Kidney (tissue), 14 donors: ENCODE results near the gene TMEM125. TPM values are rescaled to one million over a fixed set of nuclear protein-coding genes. Genes with fewer than 3 reads are reported as not detected.

ENCODE experiments used
- DNase-seq, 5 donors: peaks; one replicate each; pipeline ENCODE4 v3.0.0-alpha.2; 2013 to 2020
- FAIRE-seq: peaks from 2 replicates; lab custom pipeline; 2012; peaks lifted over from hg19 to GRCh38; lab: Jason Lieb, UNC
- H3K27ac ChIP-seq, 2 donors: one replicate each; pipeline ENCODE4 v1.7.0; 2013; ENCODE audit warnings: low read depth in 2 of 2, low read length in 2 of 2, inconsistent platforms in 1 of 2
- H3K27me3 ChIP-seq: one replicate; pipeline ENCODE4 v1.7.1; 2013; ENCODE audit warnings: low read length, inconsistent platforms; ENCODE audit not compliant: control insufficient read depth, insufficient read depth
- H3K36me3 ChIP-seq, 3 donors: one replicate each; pipeline versions ENCODE4 v1.7.0 to v1.7.1; 2013; ENCODE audit warnings: low read length in 3 of 3, control low read depth in 1 of 3, inconsistent platforms in 1 of 3; ENCODE audit not compliant: insufficient read depth in 3 of 3, control insufficient read depth in 2 of 3
- H3K4me1 ChIP-seq, 3 donors: one replicate each; pipeline versions ENCODE4 v1.7.0 to v1.7.1; 2013; ENCODE audit warnings: low read length in 3 of 3, inconsistent platforms in 1 of 3, low read depth in 1 of 3; ENCODE audit not compliant: control insufficient read depth in 2 of 3, insufficient read depth in 2 of 3
- H3K4me3 ChIP-seq, 3 donors: one replicate each; pipeline versions ENCODE4 v1.7.0 to v1.8.1; 2013; ENCODE audit warnings: low read length in 3 of 3, control low read depth in 1 of 3, inconsistent platforms in 1 of 3
- H3K9ac ChIP-seq, 3 donors: one replicate each; pipeline versions ENCODE4 v1.7.0 to v1.7.1; 2013; ENCODE audit warnings: low read length in 3 of 3, control low read depth in 1 of 3, inconsistent platforms in 1 of 3
- H3K9me3 ChIP-seq, 3 donors: one replicate each; pipeline versions ENCODE4 v1.7.0 to v1.7.1; 2013; ENCODE audit warnings: low read length in 3 of 3, control low read depth in 1 of 3, inconsistent platforms in 1 of 3; ENCODE audit not compliant: control insufficient read depth in 2 of 3, insufficient read depth in 1 of 3
- CTCF ChIP-seq: IDR thresholded peaks from 3 replicates; pipeline ENCODE4 v1.5.1; 2012; ENCODE audit warnings: mild to moderate bottlenecking, moderate library complexity, borderline replicate concordance; ENCODE audit not compliant: insufficient read depth; ENCODE audit errors: extremely low read depth
- intact Hi-C: fragments of 100-400 bp; cut with DNase I; formaldehyde crosslinking; loops from one replicate; pipeline ENCODE4 v1.11.1; 2022
- polyA plus RNA-seq: library from polyadenylated mRNA; stranded (reverse); fragments of 350-450 nt; fragmentation: Illumina TruSeq; extraction: RNeasy Lipid Tissue Mini Kit (QIAGEN cat#74804); gene quantifications from one replicate; pipeline ENCODE4 v1.2.3, GENCODE V29; 2014; ENCODE audit warnings: low read depth, low replicate concordance; ENCODE audit not compliant: insufficient read depth
- total RNA-seq: library from RNA; stranded (reverse); fragmentation: NEBNext Ultra II Directional; extraction: Animal tissue kit (Norgen Biotek cat#: 25700); gene quantifications from one replicate; pipeline ENCODE4 v1.2.1, GENCODE V29; 2021
- donor health status: control.
- donor health status: control.
- donor health status: control.
- donor health status: control.
- donor health status: control.
- donor health status: DM: yes; HTN: yes; CAD: no.
- donor health status: Normal renal cell carcinoma (clear cell type).

The TMEM125 gene
- total and polyA plus RNA-seq, 2 donors from 2014 or later, result 17.5 to 22.0 TPM

GRCh38 chr1:43253876-43254275, 15.9 kb upstream of the TMEM125 start:
- Histone ChIP-seq H3K9me3 (no peaks in the 10 kb centered on the region), H3K4me3 (no peak overlapping the region), H3K9ac (no peak overlapping the region), H3K27ac (no peak overlapping the region), H3K27me3 (no peaks in the 10 kb centered on the region), H3K4me1 (peaks cover 0 to 6% (median 5%) of the 10 kb centered on the region in 3 donors), H3K36me3 (no peaks in the 10 kb centered on the region)
- DNase-seq (no peak), FAIRE-seq (no peak)
- no peak for TF ChIP-seq CTCF
- intact Hi-C loops, result no loop called here

GRCh38 chr1:43255438-43256210, 14.2 kb upstream of the TMEM125 start:
- DNase-seq (no peak), FAIRE-seq (no peak)
- Histone ChIP-seq H3K27me3 (no peaks in the 10 kb centered on the region), H3K36me3 (no peaks in the 10 kb centered on the region), H3K4me1 (peaks cover 0 to 6% (median 5%) of the 10 kb centered on the region in 3 donors), H3K9ac (no peak overlapping the region), H3K27ac (peak overlapping the region in 1 of 2 donors; percentile 61), H3K4me3 (no peak overlapping the region), H3K9me3 (no peaks in the 10 kb centered on the region)
- intact Hi-C loops, result no loop called here
- TF ChIP-seq CTCF, result no peak

GRCh38 chr1:43256675-43257570, 12.9 kb upstream of the TMEM125 start:
- H3K9me3 ChIP-seq, result no peaks in the 10 kb centered on the region
- peak overlapping the region; percentile 6 to 62 for H3K27ac ChIP-seq
- intact Hi-C loops, result no loop called here
- no peak for TF ChIP-seq CTCF
- no peak overlapping the region for H3K4me3 ChIP-seq
- FAIRE-seq (no peak), DNase-seq (peak in 1 of 5 donors; percentile 73)
- H3K9ac ChIP-seq, result no peak overlapping the region
- H3K36me3 ChIP-seq, result no peaks in the 10 kb centered on the region
- H3K4me1 ChIP-seq, result peaks cover 0 to 6% (median 5%) of the 10 kb centered on the region in 3 donors
- H3K27me3 ChIP-seq, result no peaks in the 10 kb centered on the region
